ENCODE data around the gene S1PR1.

The S1PR1 gene

GRCh38 chr1:101280049-101280592 lies 43.3 kb downstream of the S1PR1 start:
- no peak for DNase-seq (ENCODE audit: low read depth)

GRCh38 chr1:101280942-101281654 lies 44.3 kb downstream of the S1PR1 start:
- DNase-seq (ENCODE audit: low read depth), result no peak

GRCh38 chr1:101281751-101282150 lies 44.9 kb downstream of the S1PR1 start:
- no peak for DNase-seq (ENCODE audit: low read depth)

- DNase-seq (ENCODE audit: low read depth), result no peak
Observed at GRCh38 chr1:101282314-101283038, 45.7 kb downstream of the S1PR1 start.

- no peak for DNase-seq (ENCODE audit: low read depth)
Observed at GRCh38 chr1:101283443-101283842, 46.6 kb downstream of the S1PR1 start.

GRCh38 chr1:101284021-101284420 lies 47.2 kb downstream of the S1PR1 start:
- peak; percentile 25 for DNase-seq (ENCODE audit: low read depth)

- no peak for DNase-seq (ENCODE audit: low read depth)
Observed at GRCh38 chr1:101284622-101285218, 47.9 kb downstream of the S1PR1 start.

GRCh38 chr1:101285922-101286570 lies 49.2 kb downstream of the S1PR1 start:
- no peak for DNase-seq (ENCODE audit: low read depth)

GRCh38 chr1:101288491-101288944 lies 51.7 kb downstream of the S1PR1 start:
- DNase-seq (ENCODE audit: low read depth), result peak; percentile 50

GRCh38 chr1:101290119-101290921 lies 53.5 kb downstream of the S1PR1 start:
- no peak for DNase-seq (ENCODE audit: low read depth)
